ENCODE measurements around the gene HSPB7. TPM values are rescaled to one million over a fixed set of nuclear protein-coding genes. Genes with fewer than 3 reads are reported as not detected.
A peak's percentile ranks its signal among the peaks of the same experiment; 100 is the strongest.
"Not testable (repeated sequence)": the region's sequence is repeated elsewhere in the genome, so short reads cannot be mapped to it uniquely, and the experiment has no call there.

The HSPB7 gene
- total RNA-seq, 1 donor from 2014 or later, result 0.35 TPM

GRCh38 chr1:16022393-16022792 lies 4.5 kb upstream of the HSPB7 start:
- no peak for DNase-seq (ENCODE audit: low read depth)

- DNase-seq (ENCODE audit: low read depth), result no peak
These were observed 3.8 kb upstream of the HSPB7 start, which contains the start of gene CLCNKA for GRCh38 chr1:16021681-16022080. Gene CLCNKA (plus strand): TSS chr1:16022036. CDS start chr1:16022620, 584 bp downstream.

GRCh38 chr1:16020878-16021277 lies 3.0 kb upstream of the HSPB7 start:
- not testable (repeated sequence) for DNase-seq (ENCODE audit: low read depth)

GRCh38 chr1:16020325-16020724 lies 2.5 kb upstream of the HSPB7 start:
- no peak for DNase-seq (ENCODE audit: low read depth)

GRCh38 chr1:16019644-16020277 lies 1.9 kb upstream of the HSPB7 start:
- peak; percentile 28 for DNase-seq (ENCODE audit: low read depth)

GRCh38 chr1:16018749-16019643 lies 1.2 kb upstream of the HSPB7 start:
- no peak for DNase-seq (ENCODE audit: low read depth)

GRCh38 chr1:16018308-16018707 lies 465 bp upstream of the HSPB7 start:
- no peak for DNase-seq (ENCODE audit: low read depth)

GRCh38 chr1:16017076-16017460 lies 775 bp downstream of the HSPB7 start:
- no peak for DNase-seq (ENCODE audit: low read depth)

- no peak for DNase-seq (ENCODE audit: low read depth)
These were observed 1.6 kb downstream of the HSPB7 start for GRCh38 chr1:16015960-16016901.

GRCh38 chr1:16015491-16015890 lies 2.4 kb downstream of the HSPB7 start:
- no peak for DNase-seq (ENCODE audit: low read depth)

- DNase-seq (ENCODE audit: low read depth), result peak; percentile 28
These were observed 3.0 kb downstream of the HSPB7 start for GRCh38 chr1:16014509-16015482.

GRCh38 chr1:16013908-16014258 lies 4.0 kb downstream of the HSPB7 start:
- DNase-seq (ENCODE audit: low read depth), result no peak

GRCh38 chr1:16013220-16013907 lies 4.5 kb downstream of the HSPB7 start:
- peak; percentile 69 for DNase-seq (ENCODE audit: low read depth)

GRCh38 chr1:16012590-16013219 lies 5.1 kb downstream of the HSPB7 start:
- peak; percentile 73 for DNase-seq (ENCODE audit: low read depth)

GRCh38 chr1:16011936-16012589 lies 5.8 kb downstream of the HSPB7 start:
- no peak for DNase-seq (ENCODE audit: low read depth)

GRCh38 chr1:16010837-16011236 lies 7.0 kb downstream of the HSPB7 start:
- DNase-seq (ENCODE audit: low read depth), result no peak

GRCh38 chr1:16009678-16010077 lies 8.2 kb downstream of the HSPB7 start:
- no peak for DNase-seq (ENCODE audit: low read depth)

- peak; percentile 47 for DNase-seq (ENCODE audit: low read depth)
These were observed 8.8 kb downstream of the HSPB7 start for GRCh38 chr1:16009030-16009460.

- DNase-seq (ENCODE audit: low read depth), result no peak
These were observed 10.0 kb downstream of the HSPB7 start for GRCh38 chr1:16007671-16008341.
